HG02840 (cell line): ENCODE data around the gene DHRS7.

Source experiments
- ATAC-seq: cut with Tn5 transposase; IDR thresholded peaks from one replicate; pipeline ENCODE4 v1.9.1; 2021; ENCODE audit warnings: mild to moderate bottlenecking, moderate library complexity, moderate number of reproducible peaks; ENCODE audit not compliant: unreplicated experiment, low FRiP score

The DHRS7 gene

GRCh38 chr14:60188115-60188514 is 22.9 kb upstream of the DHRS7 start:
- no peak for ATAC-seq

DNA sequence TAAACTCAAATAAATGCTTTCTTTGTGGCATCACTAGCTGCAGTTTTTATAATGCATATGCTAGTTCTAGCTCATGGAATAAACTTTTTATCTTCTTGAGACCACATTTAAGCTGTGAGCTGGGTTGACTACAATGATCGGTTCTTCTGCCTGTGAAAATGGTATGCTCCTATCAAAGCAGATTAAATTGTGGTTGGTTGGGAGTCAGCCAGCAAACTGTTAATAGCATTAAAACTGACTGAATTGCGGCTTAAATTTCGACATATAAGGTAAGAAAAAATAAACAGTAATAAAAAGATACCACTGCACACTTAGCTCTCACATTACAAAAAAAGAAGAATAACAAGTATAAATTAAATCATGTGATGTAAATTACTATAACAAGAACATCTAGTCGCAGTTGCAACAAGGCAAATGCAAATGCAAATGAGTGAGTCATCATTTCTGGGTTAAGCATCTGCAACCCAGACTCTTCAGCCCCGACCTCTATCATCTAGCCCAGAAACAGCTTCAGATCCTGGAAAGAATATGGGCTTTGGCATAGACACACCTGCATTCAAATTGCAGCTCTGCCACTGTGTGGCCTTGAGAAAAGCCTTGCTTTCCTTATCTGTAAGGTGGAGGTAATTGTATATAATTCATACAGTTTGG is 19.8 kb upstream of the DHRS7 start:
- ATAC-seq = no peak

- peak; percentile 46 for ATAC-seq
Observed at GRCh38 chr14:60184146-60184904, 19.1 kb upstream of the DHRS7 start.

- peak; percentile 37 for ATAC-seq
Observed at GRCh38 chr14:60183741-60184140, 18.5 kb upstream of the DHRS7 start.

DNA sequence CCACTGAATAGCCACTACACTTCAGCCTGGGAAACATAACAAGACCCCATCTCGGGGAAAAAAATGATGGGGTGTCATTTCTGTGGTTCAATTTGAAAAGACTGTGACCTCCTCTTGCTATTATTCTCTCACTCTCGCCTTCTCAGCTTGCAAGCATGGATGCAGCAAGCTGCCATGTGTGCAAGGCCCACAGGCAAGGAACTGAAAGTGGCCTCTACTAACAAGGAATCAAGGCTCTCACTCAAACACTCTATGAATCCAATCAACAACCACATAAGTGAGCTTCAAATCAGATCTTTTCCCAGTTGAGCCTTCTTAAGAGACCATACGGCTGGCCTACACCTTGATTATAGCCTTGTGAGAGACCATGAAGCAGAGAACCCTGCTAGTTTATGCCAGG is 17.9 kb upstream of the DHRS7 start:
- peak; percentile 9 for ATAC-seq

DNA sequence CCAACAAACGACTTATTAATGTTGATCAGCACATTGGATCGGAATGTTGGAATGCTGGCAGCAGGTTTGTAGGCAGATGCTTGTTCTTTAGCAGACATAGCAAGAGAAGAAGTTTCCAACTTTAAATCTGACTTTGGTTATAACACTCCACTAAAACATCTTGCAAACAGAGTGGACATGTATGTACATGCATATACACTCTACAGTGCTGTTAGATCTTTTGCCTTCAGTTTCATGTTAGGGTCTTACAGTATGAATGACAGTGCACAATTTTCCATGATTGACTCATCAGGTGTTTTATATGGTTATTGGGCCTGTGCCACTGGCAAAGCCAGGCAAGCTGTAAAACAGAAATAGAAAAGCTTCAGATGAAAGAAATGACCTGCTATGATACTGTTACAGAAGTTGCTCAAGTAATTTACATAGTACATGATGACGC is 14.3 kb upstream of the DHRS7 start:
- ATAC-seq = no peak

DNA sequence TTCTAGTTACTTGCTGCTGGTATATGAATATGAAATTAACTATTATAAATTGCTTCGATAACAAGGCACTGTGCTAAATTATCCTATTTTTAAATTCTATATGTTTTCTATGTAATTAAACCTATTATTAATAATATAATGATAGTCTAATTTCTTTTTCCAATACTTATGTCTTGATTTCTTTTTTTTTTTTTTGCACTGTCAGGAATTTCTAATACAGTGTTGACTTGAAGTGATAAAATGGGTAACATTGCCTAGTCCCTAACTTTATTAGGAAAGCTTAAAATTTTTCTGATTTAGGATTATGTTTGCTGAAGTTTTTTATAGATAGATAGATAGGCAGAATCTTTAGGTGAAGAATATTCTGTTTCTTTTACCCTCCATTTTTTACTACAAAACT is 13.6 kb upstream of the DHRS7 start:
- no peak for ATAC-seq

- no peak for ATAC-seq
Observed at GRCh38 chr14:60178164-60178563, 13.0 kb upstream of the DHRS7 start.

DNA sequence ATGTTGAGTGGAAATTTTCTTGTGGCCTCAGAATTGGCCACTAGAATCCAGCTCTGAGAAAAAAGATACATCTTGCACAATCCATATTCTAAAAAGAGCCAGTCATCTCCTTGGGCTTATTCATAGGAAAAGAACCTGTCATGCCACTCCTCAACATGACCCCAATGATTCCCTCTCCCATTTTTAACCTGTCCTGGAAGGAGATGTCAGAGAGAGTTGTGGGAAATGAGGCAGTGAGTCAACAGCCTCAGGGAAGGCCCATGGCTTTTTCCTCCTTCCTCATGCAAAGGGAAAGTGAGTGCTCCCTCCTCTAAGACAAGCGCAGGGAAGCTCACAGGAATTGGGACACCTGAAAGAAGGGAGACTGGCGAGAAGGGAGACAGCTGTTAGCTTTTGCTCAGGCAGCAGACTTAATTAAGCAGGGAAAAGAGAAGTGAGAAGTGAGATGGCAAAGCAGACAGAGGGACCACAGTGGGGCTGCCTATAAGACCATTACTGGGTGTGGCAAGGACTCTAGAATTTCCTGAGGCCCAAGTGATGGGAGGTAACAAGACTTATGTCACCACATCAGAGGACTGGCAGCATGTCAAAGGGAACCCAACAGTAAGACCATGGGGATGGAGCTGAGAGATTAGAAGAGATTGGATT is 10.2 kb upstream of the DHRS7 start:
- ATAC-seq = no peak

- ATAC-seq = no peak
Observed at GRCh38 chr14:60174352-60175254, 9.4 kb upstream of the DHRS7 start.

GRCh38 chr14:60171690-60172089 is 6.5 kb upstream of the DHRS7 start:
- no peak for ATAC-seq

GRCh38 chr14:60170948-60171347 is 5.8 kb upstream of the DHRS7 start:
- no peak for ATAC-seq

DNA sequence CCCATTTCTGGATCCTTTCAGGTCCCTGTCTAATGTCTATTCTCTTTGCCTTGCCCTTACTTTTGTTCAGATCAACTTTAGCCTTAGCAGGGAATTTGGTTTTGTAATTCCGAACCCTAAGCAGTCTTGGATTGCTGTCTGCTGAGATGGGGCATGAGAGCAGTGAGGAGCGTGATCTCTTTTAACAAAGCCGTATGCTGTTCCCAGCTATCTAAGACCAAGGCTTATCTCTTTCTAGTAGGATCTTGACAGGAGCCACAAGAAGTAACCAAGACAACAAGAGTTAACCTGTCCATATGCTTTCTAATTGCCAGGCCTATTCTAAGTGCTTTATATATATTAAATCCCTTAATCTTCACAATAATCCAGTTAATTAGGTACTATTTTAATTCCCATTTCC is 4.5 kb upstream of the DHRS7 start:
- ATAC-seq = no peak

- no peak for ATAC-seq
Observed at GRCh38 chr14:60166142-60166541, 944 bp upstream of the DHRS7 start.

GRCh38 chr14:60165547-60165876 is 314 bp upstream of the DHRS7 start:
- ATAC-seq = no peak

GRCh38 chr14:60164404-60164711 is 840 bp downstream of the DHRS7 start:
- ATAC-seq = peak; percentile 3

- no peak for ATAC-seq
Observed at GRCh38 chr14:60163693-60164092, 1.5 kb downstream of the DHRS7 start.

- ATAC-seq = no peak
Observed at GRCh38 chr14:60161196-60162107, 3.7 kb downstream of the DHRS7 start.

DNA sequence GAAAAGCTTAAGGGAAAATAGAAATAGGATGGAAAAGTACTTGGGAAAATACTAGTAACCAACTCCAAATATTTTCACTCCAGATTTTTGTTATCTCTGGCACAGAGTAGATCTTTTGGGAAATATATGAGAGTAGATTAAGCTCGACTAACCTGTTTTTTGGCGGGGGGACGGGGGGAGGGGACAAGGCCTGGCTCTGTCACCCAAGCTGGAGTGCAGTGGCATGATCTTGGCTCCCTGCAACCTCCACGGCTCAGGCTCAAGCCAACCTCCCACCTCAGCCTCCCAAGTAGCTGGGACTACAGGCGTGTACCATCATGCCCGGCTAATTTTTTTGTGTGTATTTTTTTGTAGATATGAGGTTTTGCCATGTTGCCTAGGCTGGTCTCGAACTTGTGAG is 4.8 kb downstream of the DHRS7 start:
- ATAC-seq = no peak

DNA sequence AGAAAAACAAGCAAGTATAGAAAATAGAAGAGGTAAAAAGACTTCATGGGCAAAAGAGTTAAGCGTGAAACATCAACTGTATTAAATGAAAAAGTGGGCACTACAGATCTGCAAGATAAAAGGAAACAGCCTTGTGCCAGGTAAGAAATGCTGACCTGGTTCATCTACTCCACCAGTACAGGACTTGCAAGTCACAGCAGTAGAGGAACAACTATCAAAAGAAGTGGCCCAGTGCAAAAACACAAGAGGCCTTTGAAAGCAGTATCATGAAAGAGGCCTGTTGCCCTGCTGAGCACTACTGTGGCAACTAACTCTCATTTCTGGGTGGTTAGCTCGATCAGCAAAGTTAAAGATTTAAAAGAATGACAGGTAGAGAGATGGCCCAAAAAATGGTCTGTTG is 10.5 kb downstream of the DHRS7 start:
- ATAC-seq = no peak
